SW480 (cell line): ENCODE data around the gene EHMT1.
"Not testable (repeated sequence)": the region's sequence is repeated elsewhere in the genome, so short reads cannot be mapped to it uniquely, and the experiment has no call there.

Source experiments
- DNase-seq: peaks from one replicate; pipeline ENCODE4 v3.0.0-alpha.2; 2016; ENCODE audit warnings: low spot score

The EHMT1 gene

GRCh38 chr9:137720571-137721110 lies 101.8 kb downstream of the EHMT1 start:
- DNase-seq: no peak

- DNase-seq: no peak
Observed at GRCh38 chr9:137721479-137721878, 102.7 kb downstream of the EHMT1 start.

- no peak for DNase-seq
Observed at GRCh38 chr9:137721899-137722298, 103.1 kb downstream of the EHMT1 start.

GRCh38 chr9:137722481-137722880 lies 103.7 kb downstream of the EHMT1 start:
- no peak for DNase-seq

- not testable (repeated sequence) for DNase-seq
Observed at GRCh38 chr9:137723356-137723755, 104.6 kb downstream of the EHMT1 start.

GRCh38 chr9:137723783-137724445 lies 105.1 kb downstream of the EHMT1 start:
- DNase-seq: no peak

GRCh38 chr9:137724818-137725240 lies 106.0 kb downstream of the EHMT1 start:
- no peak for DNase-seq

- no peak for DNase-seq
Observed at GRCh38 chr9:137725598-137725997, 106.8 kb downstream of the EHMT1 start.

GRCh38 chr9:137726336-137726735 lies 107.5 kb downstream of the EHMT1 start:
- DNase-seq: not testable (repeated sequence)

GRCh38 chr9:137726764-137727163 lies 108.0 kb downstream of the EHMT1 start:
- no peak for DNase-seq

- no peak for DNase-seq
Observed at GRCh38 chr9:137727716-137728115, 108.9 kb downstream of the EHMT1 start.

GRCh38 chr9:137728444-137729311 lies 109.9 kb downstream of the EHMT1 start:
- no peak for DNase-seq

- DNase-seq: no peak
Observed at GRCh38 chr9:137731216-137731946, 112.6 kb downstream of the EHMT1 start.

GRCh38 chr9:137731947-137732813 lies 113.4 kb downstream of the EHMT1 start:
- DNase-seq: no peak

- DNase-seq: no peak
Observed at GRCh38 chr9:137733429-137733828, 114.6 kb downstream of the EHMT1 start.

- DNase-seq: no peak
Observed at GRCh38 chr9:137734181-137734580, 115.4 kb downstream of the EHMT1 start.

- DNase-seq: not testable (repeated sequence)
Observed at GRCh38 chr9:137738182-137738696, 119.4 kb downstream of the EHMT1 start.

GRCh38 chr9:137738703-137739102 lies 119.9 kb downstream of the EHMT1 start:
- DNase-seq: no peak

- no peak for DNase-seq
Observed at GRCh38 chr9:137739371-137740309, 120.8 kb downstream of the EHMT1 start.

- no peak for DNase-seq
Observed at GRCh38 chr9:137740312-137740711, 121.5 kb downstream of the EHMT1 start.
